Measurements from ENCODE around the gene VIPR2.

- no peak for TF ChIP-seq CTCF (IDR thresholded peaks at IDR 0.05)
- no peak for TF ChIP-seq POLR2A (IDR thresholded peaks at IDR 0.05)
These were observed 25.5 kb downstream of the VIPR2 start for GRCh38 chr7:159119026-159119741.
